ENCODE results near the gene UCHL5. TPM values are rescaled to one million over a fixed set of nuclear protein-coding genes. Genes with fewer than 3 reads are reported as not detected.

UCHL5 gene
- total RNA-seq, 2 experiments from 2014 or later, result 28.6 to 82.5 TPM

DNA sequence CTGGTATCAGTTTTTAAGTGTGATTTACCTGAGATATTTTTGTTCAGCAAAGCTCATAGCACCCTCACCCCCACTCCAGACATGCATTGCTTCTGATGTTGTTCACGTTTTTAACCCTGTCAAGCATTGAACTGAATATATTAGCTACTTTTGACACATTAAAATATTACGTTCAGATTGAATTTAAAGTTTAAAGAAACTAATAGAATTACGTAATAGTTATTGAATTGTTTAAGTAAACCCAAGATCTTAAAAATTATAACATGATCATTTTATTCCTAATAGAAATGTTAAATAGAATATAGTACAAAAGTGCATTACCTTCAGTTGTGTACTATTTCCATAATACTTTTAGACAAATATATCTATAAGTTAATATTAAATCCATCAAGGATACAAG, 27.2 kb upstream of the UCHL5 start:
- POLR2A ChIA-PET, result interaction anchor here (4.2 kb wide), 1 partner anchor 18 kb away, joined by 18 read pairs; the partner anchor contains the start of gene GLRX2
- Histone ChIP-seq H3K9me2 (ENCODE audit: insufficient read depth, low read length) (no peaks in the 10 kb centered on the region), H3K79me2 (ENCODE audit: insufficient read depth, low read depth, low read length) (no peaks in the 10 kb centered on the region), H3K4me3 (ENCODE audit: low read depth, low read length, poor library complexity, severe bottlenecking) (no peak overlapping the region), H2AFZ (ENCODE audit: low read length) (no peak overlapping the region), H3K4me1 (ENCODE audit: insufficient read depth, low read length, poor library complexity, severe bottlenecking) (no peaks in the 10 kb centered on the region), H3K4me2 (ENCODE audit: low read length) (no peak overlapping the region), H3K9me3 (ENCODE audit: low read length) (no peaks in the 10 kb centered on the region), H4K20me1 (ENCODE audit: insufficient read depth, low read length) (no peaks in the 10 kb centered on the region), H3K27ac (ENCODE audit: low read depth, low read length, poor library complexity, severe bottlenecking) (no peak overlapping the region), H3K36me3 (ENCODE audit: insufficient read depth, low read length) (peaks cover 84% of the 10 kb centered on the region)
- no peak for DNase-seq (ENCODE audit: low spot score)
- intact Hi-C loops (cut with micrococcal nuclease; ENCODE audit: unreplicated experiment), result no loop called here
- TF ChIP-seq CTCF (conservative IDR thresholded peaks at IDR 0.05; ENCODE audit: low read length) (no peak), EZH2phosphoT487 (IDR thresholded peaks at IDR 0.05; ENCODE audit: borderline replicate concordance, low read depth, low read length) (no peak)
- no TSS peak for BruUV-seq (replicated peaks)
- CTCF ChIA-PET (ENCODE audit: unreplicated experiment), result no interaction called here

- no peak for DNase-seq (ENCODE audit: low spot score)
- no peaks in the 10 kb centered on the region for H3K9me2 ChIP-seq (ENCODE audit: insufficient read depth, low read length)
- H3K4me2 ChIP-seq (ENCODE audit: low read length), result no peak overlapping the region
- H3K9me3 ChIP-seq (ENCODE audit: low read length), result no peaks in the 10 kb centered on the region
- H2AFZ ChIP-seq (ENCODE audit: low read length), result no peak overlapping the region
- H3K27ac ChIP-seq (ENCODE audit: low read depth, low read length, poor library complexity, severe bottlenecking), result no peak overlapping the region
- H3K79me2 ChIP-seq (ENCODE audit: insufficient read depth, low read depth, low read length), result no peaks in the 10 kb centered on the region
- no TSS peak for BruUV-seq (replicated peaks)
- CTCF ChIA-PET (ENCODE audit: unreplicated experiment), result no interaction called here
- no peak overlapping the region for H3K4me3 ChIP-seq (ENCODE audit: low read depth, low read length, poor library complexity, severe bottlenecking)
- H3K36me3 ChIP-seq (ENCODE audit: insufficient read depth, low read length), result peaks cover 83% of the 10 kb centered on the region
- H3K4me1 ChIP-seq (ENCODE audit: insufficient read depth, low read length, poor library complexity, severe bottlenecking), result no peaks in the 10 kb centered on the region
- intact Hi-C loops (cut with micrococcal nuclease; ENCODE audit: unreplicated experiment), result no loop called here
- POLR2A ChIA-PET, result interaction anchor here (0.9 to 4.2 kb wide), 8 partner anchors 8 to 45 kb away, joined by 3 to 18 read pairs (median 4); partner anchors contain the start of gene GLRX2
- H4K20me1 ChIP-seq (ENCODE audit: insufficient read depth, low read length), result no peaks in the 10 kb centered on the region
- TF ChIP-seq EZH2phosphoT487 (IDR thresholded peaks at IDR 0.05; ENCODE audit: borderline replicate concordance, low read depth, low read length) (no peak), CTCF (conservative IDR thresholded peaks at IDR 0.05; ENCODE audit: low read length) (no peak)
These were observed 26.1 kb upstream of the UCHL5 start for GRCh38 chr1:193085263-193085662.

GRCh38 chr1:193083365-193084088, 24.4 kb upstream of the UCHL5 start:
- Histone ChIP-seq H3K4me1 (ENCODE audit: insufficient read depth, low read length, poor library complexity, severe bottlenecking) (no peaks in the 10 kb centered on the region), H3K9me3 (ENCODE audit: low read length) (peaks cover 4% of the 10 kb centered on the region; the same call in 1 of the 2 replicates), H3K27ac (ENCODE audit: low read depth, low read length, poor library complexity, severe bottlenecking) (no peak overlapping the region), H2AFZ (ENCODE audit: low read length) (no peak overlapping the region), H3K36me3 (ENCODE audit: insufficient read depth, low read length) (peaks cover 86% of the 10 kb centered on the region), H3K4me3 (ENCODE audit: low read depth, low read length, poor library complexity, severe bottlenecking) (no peak overlapping the region), H3K9me2 (ENCODE audit: insufficient read depth, low read length) (no peaks in the 10 kb centered on the region), H4K20me1 (ENCODE audit: insufficient read depth, low read length) (no peaks in the 10 kb centered on the region), H3K4me2 (ENCODE audit: low read length) (no peak overlapping the region), H3K79me2 (ENCODE audit: insufficient read depth, low read depth, low read length) (no peaks in the 10 kb centered on the region)
- ChIA-PET CTCF (ENCODE audit: unreplicated experiment) (no interaction called here), POLR2A (interaction anchor here (1.1 to 4.2 kb wide), 6 partner anchors 10 to 43 kb away, joined by 3 to 18 read pairs (median 6); partner anchors contain the start of gene GLRX2)
- no peak for TF ChIP-seq EZH2phosphoT487 (IDR thresholded peaks at IDR 0.05; ENCODE audit: borderline replicate concordance, low read depth, low read length)
- TF ChIP-seq CTCF (conservative IDR thresholded peaks at IDR 0.05; ENCODE audit: low read length), result no peak
- DNase-seq (ENCODE audit: low spot score), result no peak
- intact Hi-C loops (cut with micrococcal nuclease; ENCODE audit: unreplicated experiment), result no loop called here
- BruUV-seq (replicated peaks), result no TSS peak
